Activated effector memory CD4-positive, alpha-beta T cell treated with Interleukin-2 at 50 U/mL for 16 hours (primary cell): ENCODE data around the gene ABCB11.
"Not testable (repeated sequence)": the region's sequence is repeated elsewhere in the genome, so short reads cannot be mapped to it uniquely, and the experiment has no call there.

Experiments
- DNase-seq: peaks from one replicate; pipeline ENCODE4 v3.0.0-alpha.2; 2020

The ABCB11 gene

DNA sequence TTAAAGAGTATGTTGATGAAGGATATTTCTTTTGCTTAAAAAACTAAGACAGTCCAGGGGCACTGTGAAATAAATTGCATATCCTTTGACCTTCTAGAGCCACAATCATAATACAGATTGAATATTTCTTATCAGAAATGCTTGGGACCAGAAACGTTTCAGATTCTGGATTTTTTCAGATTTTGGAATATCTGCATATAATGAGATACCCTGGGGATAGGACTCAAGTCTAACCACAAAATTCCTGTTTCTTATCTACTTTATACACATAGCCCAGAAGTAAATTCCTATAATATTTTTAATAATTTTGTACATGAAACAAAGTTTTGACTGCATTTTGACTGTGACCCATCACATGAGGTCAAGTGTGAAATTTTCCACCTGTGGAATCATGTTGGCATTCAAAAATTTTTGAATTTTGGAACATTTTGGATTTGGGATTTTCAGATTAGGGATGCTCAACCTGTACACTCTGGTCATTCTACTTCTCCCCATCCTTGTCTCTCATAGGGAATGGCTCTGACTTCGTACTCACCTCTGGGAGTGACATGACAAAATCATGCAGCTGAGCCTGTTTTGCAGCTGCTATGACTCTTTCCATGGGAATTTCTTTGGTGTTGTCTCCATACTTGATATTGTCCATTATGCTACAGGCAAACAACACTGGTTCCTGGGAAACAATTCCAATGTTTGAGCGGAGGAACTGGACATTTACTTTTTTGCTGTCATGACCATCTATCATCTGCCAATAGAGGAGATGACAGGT is 104.3 kb downstream of the ABCB11 start:
- no peak for DNase-seq

DNA sequence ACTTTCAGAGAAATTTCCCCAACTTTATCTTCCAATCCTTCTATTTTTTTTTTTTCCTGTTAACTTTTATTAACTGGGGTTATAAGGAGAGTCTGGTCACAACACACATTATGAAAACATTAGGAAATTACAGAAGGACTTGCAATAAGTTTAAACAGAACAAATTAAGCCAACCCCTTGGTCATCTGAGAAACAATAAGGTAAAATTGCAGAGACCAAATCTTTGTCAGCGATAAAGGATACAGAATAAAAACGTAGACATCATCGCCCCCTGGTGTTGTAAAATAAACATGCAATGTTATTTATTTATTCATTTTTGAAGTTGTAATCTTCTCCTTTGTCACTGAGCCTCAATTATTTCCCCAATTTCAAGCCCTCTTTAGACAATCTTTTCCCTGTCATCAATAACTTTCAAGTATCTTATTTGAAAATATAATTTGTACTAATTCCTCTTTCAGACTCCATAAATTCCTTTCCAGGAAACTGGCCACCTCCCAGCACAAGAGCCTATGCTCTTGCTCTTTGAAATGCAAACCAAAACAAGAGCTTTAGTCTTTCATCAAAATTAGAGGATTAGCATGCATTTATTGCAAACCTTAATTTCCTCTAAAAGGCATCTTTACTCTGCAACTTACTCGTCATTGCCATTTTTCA is 110.5 kb downstream of the ABCB11 start:
- DNase-seq = no peak

DNA sequence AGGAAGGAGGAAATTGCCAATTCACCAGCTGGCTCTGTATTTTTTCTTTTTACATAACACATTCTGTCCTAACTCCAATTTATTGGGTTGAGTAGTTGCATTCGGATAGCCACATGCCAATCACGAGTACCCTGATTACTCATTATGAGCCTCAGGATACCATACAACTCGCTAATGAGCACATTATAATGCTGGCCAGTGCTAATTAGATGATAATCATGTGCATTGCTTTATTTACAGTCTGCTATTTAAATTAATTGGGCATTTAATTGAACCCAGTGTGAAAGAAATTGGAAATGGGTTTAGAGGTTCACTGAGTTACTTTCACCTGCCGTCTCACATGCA is 114.8 kb downstream of the ABCB11 start:
- no peak for DNase-seq

DNA sequence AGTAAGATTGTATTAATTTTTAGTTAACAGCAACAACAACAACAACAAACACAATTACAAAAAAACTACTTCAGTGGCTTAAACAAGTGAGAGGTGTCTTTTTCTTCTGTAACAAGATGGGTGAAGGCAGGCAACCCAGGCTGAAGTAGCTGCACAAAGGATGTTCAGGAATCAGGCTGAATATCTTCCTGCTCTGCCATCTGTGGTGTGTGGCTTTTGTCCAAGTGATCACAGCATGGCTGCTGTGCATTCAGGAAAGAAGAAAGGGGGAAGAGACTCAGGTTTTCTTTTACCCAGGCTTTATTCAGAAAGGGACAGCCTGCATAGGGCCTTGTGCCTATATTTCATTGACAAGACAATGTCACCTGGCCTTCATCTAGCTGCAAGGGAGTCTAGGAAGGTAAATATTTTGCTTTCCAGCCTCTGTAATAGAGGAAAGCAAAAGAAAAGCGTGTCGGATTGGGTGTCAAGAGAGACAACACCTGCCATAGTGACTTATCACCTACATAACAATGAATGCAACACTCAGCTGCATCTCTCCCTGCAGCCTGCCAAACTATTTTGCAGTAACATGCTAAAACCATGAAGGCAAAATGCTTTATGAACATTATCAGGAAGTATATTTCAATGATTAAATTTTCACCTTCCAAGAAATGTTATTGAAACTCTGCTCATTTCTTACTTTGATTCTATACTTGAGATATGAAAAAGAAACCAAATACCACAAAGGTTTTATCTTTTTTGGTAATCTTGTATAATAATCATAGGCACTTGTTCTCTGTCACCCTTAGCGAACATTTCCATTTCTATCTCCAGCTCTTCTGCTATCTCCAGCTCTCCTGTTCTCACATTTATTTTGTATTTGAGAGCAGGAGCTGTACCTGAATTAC is 115.4 kb downstream of the ABCB11 start:
- no peak for DNase-seq

DNA sequence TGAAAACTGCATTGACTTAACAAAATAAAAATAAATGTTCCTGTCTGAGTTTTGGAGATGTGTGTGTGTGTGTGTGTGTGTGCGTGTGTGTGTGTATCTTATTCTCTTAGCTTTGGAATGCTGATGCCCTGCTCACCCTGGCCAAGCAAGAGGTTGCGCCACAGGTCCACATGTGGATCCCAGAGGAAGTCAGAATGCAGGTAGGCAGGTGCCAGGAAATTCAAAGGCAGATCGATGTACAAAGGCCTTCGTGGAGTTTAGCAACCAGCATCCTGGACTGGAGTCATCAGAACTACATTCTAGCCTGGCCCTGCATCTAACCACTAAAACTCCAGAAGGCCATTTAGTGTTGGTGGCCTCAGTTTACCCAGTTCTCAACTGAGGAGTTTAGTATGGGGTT is 117.6 kb downstream of the ABCB11 start:
- DNase-seq = no peak

DNA sequence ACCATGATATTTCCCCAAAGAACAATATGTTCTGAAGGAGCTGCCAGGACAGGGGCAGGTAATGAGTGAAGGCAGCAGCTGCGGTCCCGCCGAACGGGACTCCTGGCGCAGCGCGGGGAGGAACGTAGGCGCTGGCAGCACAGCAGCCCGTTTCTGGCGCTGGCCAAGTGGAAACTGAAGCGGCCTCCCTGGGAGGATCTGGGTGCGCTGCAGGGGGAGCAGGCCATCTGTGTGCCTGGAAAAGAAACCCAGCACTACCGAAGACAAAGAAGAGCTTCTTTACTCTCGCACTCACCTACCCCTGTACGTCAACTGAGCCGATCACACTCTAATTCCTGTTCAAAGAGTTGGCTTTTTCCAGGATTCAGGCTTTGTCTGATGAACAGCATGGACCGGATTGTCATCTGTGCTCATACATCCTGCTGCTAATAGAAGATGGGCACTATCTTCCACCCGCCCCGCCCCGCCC is 118.2 kb downstream of the ABCB11 start:
- DNase-seq = no peak

DNA sequence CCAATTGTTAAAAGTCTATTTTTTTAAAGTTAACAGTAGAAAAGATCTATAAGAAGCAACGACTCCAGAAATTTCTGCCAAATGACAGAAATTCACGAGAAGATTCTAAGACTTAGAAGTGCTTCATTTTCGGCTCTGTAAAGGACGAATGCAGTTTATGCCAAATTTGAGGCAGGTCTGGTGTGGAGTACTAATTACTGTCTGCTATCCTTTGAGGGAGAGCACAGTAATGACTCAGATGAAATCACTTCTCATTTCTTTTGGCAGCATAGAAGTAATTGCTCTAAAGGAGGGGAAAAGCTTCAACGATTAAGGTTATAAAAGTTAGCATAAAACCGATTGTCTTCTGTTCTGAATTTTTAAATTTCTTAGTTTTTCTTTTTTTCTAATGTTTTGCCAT is 118.7 kb downstream of the ABCB11 start:
- DNase-seq = no peak

DNA sequence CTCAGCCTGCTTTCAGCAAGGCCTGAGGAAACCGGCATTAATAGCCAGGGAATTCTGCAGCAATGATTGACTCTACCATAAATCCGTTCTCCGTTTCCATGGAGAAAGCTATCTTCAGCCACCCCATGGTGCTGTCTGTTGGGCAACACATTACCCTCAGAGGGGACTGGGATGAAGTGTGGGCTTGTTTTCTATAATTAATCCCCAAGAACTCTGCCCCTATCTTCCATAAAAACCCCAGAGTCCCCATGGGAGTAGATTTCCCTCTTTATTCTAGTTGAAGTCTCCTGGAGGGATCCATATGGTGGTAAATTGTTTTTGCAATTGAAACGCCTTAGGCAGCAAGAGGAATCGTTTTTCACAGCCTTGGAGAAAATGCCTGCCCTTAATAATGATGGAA is 120.8 kb downstream of the ABCB11 start:
- DNase-seq = no peak

DNA sequence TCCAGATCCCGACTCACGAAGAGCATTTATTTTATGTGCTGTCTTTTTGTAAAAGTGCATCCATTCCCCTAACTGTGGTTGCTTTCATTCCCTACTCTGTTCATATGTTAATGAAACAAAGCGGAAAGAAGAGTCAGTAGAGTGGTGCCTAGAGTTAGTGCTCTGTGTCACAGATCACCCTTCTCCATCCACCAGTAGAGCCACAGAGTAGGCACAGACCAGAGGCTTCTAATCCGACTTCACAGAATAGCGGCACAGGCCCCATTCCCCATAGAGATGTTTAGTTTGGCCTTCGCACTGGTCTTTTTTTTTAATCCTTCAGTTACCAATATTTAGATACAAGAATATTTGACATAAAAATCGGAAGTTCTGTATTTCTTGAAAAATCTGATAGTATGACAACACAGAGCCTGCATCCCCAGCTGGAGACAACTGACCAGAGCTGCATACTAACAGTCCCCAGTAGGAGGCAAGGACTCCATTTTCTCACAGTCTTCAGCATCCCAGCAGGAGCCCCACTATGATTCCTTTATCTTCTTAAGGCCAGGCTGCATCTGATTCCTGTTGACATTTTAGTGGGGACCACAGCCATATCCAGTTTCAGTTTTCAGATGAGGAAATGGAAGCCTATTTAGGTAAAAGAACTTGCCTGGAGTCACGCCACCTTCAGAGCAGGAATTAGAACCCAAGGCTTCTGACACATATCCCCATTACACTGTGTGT is 123.0 kb downstream of the ABCB11 start:
- no peak for DNase-seq

DNA sequence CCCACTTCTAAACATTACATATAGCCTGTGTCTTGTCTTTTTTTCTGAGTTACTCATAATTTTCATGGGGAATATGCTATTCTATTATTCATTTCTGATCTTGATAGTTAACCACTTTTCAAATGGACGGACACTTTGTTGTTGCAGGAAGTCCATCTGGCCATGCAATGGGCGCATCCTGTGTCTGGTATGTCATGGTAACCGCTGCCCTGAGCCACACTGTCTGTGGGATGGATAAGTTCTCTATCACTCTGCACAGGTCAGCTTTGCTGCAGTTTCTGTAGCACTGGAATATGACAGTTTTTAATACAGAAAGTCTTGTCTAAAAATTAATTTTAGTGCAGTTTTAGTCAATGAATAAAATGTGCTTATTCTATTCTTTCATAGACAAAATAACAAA is 126.8 kb downstream of the ABCB11 start:
- DNase-seq = no peak

DNA sequence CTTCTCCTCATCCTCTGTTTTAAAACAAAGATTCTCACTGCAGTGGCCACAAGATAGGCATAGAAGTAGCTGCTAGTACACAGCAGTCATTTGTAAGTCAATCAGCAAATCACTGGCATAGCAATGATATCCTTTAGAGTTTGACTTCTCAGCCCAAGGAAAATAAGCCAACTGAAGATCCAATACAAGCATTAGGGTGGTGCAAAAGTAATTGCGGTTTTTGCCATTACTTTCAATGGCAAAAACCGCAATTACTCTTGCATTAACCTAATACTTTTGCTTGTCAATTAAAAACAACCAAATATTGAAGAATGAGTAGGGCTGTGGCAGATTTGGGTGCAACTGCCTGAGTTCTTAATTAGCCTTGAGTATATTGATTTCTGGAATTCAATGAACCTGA is 127.2 kb downstream of the ABCB11 start:
- DNase-seq = no peak

DNA sequence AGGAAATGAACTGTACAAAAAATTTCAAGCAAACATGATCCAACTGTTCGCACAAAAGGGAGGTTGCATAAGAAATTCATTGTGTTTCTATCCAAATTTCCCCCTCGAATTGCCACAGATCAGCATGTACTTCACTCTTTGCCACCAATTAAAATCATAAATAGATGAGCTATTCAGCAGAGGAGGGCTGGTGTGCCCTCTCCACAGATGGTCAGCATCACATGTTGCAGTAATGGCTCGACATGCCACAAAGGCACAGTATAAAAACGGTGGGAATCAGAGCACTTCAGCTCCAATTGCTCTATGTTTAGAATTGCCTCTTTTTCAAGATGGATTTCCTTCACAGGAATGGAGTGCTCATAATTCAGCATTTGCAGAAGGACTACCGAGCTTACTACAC is 130.1 kb downstream of the ABCB11 start, which contains the start of gene G6PC2:
Gene G6PC2 (plus strand): TSS at position 289 of the 400 bp plus-strand sequence. CDS start 41 bp downstream, at position 330.
- no peak for DNase-seq

DNA sequence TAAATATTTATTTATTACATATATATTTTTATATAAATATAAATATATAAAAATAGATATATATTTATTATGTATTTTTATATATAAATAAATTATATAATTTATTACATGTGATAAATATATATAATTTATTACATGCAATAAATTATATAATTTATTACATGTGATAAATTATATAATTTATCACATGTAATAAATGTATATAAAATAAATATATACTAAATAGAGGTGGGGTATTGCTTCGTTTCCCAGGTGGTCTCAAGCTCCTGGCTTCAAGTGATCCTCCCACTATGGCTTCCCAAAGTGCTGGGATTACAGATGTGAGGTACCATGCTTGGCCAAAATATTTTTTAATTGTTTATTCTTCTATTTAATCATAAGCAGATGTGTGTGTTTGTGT is 133.7 kb downstream of the ABCB11 start:
- no peak for DNase-seq

DNA sequence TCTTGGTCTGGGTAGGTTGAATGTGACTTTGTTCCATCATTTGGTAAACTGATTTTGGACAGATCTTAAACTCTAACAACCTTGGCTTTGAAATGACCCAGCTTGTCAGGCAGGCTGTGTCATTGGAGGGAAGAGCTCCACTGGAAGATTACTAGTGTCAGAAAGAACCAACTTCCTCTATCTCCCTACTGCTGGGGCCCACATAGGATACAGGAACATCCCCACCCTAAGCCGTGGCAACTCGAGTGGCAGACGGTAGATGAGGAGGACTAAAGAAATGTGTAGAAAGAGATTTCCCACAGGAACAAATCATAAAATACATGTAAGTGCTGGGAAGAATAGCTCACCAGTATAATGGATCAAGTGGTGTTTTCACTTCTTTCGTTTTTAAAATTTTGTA is 134.3 kb downstream of the ABCB11 start:
- no peak for DNase-seq

DNA sequence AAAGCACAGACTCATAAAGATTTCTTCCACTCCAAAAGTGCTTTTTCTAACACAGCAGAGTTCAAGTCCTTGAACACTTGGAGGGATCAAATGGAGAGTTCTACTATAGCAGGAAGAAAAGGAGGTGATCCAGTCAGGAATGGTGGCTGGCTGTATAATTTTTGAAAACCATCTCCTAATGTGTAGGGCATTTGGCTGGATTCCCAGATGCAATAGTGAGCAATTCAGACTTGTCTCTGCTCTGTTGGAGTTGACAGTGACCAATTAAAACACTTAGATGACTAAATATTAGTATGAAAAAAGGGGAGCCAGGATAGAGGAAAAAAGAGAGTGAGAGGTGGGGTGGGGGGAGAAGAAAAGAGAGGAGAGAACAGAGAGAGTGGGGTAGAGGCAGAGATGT is 135.4 kb downstream of the ABCB11 start:
- DNase-seq = no peak

DNA sequence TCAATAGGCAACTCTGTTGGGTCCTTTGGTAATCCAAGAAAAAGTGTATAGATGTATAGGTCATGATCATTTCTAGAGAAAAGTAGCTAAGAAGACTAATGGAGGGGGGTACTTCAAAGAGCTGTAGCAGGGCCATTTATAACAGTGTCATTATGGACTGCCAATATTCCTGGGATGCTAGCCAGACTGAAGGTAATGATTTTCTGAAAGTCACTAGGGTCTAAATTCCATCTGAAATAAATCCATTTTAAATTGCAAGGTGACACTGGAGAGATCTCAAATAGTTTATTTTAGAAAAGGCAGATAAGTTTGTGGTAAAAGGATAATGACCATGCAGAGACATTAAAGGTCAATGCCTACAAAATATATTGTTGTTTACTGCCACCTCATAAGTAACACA is 136.4 kb downstream of the ABCB11 start:
- no peak for DNase-seq

DNA sequence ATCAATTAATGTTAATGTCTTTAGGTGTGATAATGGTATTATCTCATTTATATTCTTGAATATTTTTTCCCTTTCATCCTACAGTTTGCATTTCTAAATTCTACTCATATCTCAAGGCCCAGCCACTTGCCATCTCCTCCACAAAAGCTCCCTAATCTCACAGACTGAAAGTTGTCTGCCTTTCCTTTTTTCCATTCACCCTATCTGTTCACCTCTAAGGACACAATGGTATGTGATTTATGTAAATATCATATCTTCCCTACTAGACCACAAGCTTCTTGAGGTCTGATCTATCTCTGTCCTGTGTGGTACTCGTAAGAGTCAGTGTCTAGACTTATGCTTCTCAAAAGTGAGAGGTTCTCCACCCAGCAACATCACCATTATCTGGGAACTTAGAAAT is 137.0 kb downstream of the ABCB11 start:
- DNase-seq = no peak

DNA sequence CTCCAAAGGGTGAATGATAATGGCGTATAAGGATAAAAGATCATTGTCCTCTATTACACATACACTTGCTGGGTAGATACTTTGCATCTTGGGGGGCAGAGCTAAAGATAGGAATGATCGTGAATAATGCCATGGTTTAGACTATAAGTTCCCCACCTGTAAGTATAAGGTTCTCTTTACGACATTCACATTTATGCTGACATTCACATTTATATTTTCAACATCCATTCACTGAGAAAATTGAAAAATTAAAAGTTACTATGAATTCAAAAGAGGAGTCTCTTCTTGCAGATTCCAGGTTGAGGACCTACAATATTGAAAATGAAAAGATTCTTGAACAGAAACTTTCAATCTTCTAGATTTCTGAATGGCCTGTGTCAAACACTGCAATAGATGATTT is 138.8 kb downstream of the ABCB11 start:
- no peak for DNase-seq

DNA sequence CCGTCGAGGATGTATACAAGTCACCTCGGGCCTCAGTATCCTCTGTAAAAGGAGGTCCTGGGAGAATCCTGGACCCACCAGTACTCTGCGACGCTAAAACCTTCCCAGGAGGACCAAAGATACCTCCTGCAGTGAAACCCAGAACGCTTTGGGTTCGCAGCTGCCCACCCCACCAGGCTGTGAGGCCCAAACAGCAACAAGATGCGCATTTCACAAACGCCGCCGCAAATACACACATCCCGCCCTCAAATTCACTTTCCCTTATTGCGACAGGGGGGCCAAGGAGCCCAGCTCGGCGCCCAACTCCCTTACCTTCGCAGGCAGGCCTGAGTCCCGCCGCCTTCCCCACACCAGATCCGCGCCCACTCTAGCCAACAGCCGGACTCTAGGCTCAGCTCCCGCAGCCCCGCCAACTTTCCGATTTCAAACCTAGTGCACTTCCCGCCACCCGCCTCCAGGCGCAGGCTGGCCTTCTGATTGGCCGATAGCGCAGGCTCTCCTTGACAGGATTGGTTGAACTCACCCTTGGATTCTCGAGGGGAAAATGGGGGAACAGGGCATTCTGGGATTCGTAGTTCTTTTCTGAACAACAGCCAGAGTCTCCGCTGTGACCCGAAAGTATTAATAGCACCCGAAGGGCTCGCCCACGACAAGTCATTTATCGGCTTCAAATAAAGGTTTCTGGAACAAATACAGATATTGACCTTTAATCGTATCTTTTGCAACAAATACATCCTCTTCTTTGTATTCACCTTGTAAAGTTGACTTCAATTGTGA is 140.9 kb downstream of the ABCB11 start, which contains the start of gene SPC25:
Gene SPC25 (minus strand): TSS at position 425 of the 777 bp plus-strand sequence. CDS start 911 bp downstream, outside the sequence.
- DNase-seq = peak; percentile 78

DNA sequence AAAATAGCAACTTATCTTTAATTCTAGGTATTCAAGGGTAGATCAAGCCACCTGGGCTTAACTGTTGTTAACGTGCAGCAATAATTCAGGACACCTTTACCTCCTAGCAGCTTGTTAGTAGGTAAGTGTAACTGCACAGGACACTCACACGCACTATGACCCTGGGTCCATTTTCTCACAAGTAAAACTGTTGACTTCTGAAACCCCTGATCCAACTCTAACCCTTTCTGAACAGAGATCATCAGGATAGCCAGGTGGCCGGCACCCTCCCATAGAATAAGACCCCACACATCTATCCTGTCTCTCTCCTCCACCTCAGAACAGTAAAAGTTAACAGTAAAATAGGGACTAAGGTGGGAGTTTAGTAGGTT is 141.5 kb downstream of the ABCB11 start:
- no peak for DNase-seq

DNA sequence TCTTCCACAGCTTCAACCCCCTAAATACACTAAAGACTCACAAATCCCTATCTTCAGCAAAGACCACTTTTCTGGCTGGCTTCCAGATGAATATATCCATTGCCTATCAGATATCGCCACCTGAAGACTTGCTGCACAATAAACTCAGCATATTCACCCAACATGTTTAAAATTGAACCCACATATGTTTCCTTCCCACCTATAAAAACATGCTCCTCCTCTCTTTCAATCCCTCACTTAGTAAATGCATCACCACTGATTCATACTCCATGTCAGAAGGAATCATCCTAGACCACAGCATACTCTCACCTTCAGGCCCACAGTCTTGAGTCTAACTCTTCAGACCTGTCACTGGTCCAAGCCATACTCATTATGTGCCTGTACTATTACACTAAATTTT is 146.1 kb downstream of the ABCB11 start:
- no peak for DNase-seq

DNA sequence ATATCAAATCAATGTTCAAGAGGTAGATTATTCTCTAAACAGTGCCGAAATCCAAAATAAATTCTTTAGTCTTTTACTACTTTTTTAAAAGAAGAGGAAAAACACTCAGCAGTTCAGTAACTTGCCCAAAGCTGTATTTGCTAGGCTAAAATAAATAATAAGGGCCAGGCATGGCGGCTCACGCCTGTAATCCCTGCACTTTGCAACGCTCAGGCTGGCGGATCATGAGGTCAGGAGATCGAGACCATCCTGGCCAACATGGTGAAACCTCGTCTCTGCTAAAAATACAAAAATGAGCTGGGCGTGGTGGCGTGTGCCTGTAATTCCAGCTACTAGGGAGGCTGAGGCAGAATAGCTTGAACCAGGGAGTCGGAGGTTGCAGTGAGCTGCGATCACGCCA is 149.0 kb downstream of the ABCB11 start:
- DNase-seq = not testable (repeated sequence)
